ENCODE data around the gene OXCT2.
"Not testable (repeated sequence)": the region's sequence is repeated elsewhere in the genome, so short reads cannot be mapped to it uniquely, and the experiment has no call there.

OXCT2 gene

DNA sequence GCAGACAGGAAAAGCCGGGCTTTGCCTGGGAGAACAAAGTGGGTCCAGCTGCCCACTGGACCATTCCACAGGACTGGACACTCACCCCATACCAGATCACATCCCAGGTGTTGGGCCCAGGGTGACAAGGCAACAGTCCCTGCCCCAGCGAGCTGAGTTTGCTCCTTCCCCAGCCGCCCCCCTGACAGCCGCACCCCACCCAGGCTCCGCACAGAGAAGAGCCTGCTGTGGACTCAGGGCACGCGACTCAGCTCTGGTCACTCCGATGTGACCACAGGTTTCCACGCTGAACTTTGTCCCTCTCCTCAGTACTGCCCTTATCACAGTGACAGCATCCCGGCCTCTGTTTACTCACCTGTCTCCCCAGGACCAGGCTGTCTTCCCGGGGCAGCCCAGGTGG, 16.3 kb upstream of the OXCT2 start:
- DNase-seq (ENCODE audit: low read depth) = no peak

DNA sequence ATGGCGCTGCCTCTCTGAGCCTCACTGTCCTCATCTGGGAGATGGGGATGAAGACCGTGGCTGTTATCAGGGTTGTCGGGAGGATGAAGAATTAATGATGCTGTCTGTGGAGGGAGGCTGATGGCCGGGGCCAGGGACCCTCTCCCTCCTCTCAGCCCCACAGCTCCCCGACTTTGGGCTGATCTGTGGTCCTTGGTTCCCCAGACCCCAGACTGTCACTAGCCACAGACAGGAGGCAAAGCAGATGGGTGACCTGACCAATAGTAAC, 15.9 kb upstream of the OXCT2 start:
- DNase-seq (ENCODE audit: low read depth) = not testable (repeated sequence)

DNA sequence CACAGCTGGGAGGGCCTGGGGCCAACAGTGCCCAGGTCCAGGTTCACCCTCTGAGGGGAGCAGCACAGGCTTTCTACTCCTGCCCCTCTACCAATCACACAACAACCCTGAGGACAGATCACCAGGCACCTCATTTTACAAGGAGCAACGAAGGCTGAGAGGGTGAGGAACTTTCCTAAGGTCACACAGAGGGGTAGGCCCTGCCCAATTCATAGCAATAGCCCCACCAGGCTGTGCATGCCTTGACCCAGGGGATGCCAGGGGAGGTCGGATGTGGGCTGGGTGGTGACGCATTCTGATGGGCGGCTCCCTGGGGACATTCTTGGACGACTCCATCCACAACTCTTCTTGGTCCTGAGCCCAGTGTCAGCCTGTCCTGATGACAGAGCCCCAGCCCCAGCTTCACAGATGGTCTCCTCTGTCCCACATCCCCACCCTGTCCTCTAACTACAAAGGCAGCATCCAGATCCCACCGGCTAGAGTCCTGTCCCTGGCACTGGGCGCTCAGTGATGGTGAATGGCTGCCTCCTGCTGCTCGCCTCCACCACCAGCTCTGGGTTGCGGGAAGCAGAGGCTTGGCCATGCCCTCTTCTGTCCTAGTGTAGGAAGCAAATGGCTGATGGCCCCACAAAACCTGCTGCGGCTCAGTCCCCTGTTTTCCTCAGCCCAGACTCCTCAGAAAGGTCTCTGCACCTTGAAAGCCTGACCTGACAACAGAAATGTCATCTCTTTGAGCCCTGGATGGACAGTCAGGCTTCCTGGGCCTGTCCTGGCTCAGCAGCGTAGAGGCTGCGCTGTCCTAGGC, 15.4 kb upstream of the OXCT2 start:
- DNase-seq (ENCODE audit: low read depth) = not testable (repeated sequence)

DNA sequence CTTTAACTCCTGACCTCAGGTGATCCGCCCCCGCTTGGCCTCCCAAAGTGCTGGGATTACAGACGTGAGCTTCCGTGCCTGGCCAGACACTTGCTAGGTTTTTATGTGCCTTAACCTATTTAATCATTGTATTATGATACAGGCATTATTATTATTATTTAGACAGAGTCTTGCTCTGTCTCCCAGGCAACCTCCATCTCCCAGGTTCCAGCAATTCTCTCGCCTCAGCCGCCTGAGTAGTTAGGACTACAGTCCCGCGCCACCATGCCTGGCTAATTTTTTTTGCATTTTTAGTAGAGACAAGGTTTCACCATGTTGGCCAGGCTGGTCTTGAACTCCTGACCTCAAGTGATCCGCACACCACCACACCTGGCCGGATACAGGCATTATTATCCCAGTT, 11.5 kb upstream of the OXCT2 start:
- not testable (repeated sequence) for DNase-seq (ENCODE audit: low read depth)

DNA sequence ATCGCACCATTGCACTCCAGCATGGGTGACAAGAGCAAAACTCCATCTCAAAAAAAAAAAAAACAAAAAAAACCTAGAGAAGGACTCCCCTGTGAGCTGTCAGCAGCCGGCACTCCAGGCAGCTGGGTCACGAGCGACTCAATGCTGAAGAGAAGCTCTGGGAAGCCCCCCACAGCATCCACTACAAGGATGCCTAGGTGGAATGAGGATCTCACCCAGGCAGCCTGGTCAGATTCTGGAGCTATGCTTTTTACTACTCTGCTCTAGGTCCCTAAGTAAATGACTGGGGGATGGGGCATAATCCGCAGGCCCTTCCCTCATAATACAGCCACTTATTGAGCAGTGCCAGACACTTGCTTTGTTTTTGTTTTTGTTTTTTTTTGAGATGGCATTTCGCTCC, 11.0 kb upstream of the OXCT2 start:
- DNase-seq (ENCODE audit: low read depth) = no peak

DNA sequence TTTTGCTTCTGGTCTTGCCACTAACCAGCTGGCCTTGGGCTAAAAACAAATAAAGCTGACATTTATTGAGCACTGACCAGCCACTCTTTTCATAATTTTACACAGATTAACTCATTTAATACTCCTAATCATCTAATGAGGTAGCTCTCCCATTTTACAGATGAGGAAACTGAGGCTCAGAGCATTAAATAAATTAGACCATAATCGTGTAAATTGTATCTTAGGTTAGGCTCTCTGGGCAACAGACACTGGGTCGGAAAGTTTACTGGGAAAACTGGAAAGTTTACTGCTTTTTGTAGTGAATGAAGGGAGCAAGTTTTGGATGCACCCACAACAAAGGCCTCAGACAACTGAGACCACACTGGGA, 10.2 kb upstream of the OXCT2 start:
- no peak for DNase-seq (ENCODE audit: low read depth)

DNA sequence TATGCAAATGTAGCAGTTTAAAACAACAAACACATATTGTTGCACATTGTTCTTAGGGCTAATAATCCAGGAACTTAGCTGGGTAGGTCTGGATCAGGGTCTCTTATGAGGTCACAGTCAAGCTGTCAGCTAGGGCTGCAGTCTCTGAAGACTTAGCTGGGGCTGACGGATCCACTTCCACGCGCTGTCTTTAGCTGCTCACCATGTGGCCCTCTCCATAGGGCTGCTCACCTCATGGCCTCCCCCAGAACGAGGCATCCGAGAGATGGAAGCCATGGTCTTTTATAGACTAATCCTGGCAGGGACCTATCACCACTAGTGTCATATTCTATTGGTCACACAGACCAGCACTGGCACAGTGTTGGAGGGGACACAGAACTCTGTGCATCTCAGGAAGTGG, 8.7 kb upstream of the OXCT2 start:
- DNase-seq (ENCODE audit: low read depth) = no peak

DNA sequence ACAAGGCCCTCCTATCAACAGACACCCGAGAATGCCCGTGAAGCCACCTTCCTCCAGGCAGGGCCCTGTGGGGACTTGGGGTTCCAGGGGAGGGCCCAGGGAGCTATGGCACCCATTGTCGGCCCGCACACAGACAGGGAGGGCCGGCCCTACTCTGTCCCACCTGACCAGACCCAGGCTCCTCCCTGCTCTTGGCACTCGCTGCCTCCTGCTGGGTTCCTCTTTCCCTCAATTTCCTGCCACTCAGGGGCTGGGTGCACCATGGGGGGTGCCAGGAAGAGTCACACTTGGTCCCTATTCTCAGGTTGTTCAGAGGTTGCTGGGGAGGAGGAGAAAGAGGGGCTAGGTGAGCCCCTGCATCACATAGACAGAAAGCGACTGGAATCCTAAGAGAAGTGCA, 8.0 kb upstream of the OXCT2 start:
- no peak for DNase-seq (ENCODE audit: low read depth)

DNA sequence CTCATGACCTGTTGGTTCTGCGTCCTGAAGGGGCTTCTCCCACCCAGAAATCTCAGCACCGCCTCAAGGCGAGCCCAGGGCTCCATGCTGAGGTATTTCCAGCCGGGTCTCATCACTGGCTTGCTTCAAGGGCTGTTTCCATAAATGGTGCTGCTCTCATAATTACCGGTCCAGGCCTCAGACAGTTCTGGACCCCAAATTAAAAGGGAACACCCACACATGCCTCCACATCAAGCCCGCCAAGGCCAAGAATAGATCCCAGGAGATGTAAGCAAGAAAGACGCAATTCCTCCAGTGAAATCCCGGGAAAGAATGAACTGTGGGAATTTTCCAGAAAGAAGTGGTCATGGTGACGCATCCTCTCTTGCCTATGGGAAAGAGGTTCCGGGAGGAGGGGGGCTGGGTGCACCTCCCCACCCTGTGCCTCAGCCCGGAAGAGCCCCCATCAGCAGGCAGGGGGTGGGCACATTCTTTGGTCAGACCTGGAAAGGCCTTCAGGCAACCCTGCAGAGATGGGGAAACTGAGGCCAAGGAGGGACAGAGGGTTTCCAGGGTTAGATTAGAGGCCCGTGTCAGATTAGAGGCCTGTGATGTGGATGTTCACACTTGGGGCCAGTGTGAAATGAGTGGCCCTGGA, 7.4 kb upstream of the OXCT2 start:
- DNase-seq (ENCODE audit: low read depth) = not testable (repeated sequence)

DNA sequence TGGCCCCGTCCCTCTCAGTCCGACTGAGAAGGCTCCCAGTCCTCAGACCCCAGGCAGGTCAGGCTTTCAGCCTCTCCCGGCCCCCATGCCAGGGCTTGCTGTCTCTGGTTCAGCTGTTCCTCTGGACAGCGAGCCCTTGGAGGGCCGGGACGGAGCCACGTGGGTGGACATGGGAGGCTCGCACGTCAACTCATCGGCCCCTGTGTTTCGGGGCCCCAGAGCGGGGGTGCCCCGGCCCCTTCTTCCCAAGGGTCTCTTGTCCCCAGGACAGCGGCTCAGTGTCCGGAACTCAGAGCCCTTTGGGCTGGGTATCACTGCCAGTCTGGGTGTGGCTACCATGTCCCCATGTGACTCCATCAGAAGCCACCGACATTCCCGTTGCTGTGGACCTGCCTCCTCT, 6.7 kb upstream of the OXCT2 start:
- DNase-seq (ENCODE audit: low read depth) = not testable (repeated sequence)

DNA sequence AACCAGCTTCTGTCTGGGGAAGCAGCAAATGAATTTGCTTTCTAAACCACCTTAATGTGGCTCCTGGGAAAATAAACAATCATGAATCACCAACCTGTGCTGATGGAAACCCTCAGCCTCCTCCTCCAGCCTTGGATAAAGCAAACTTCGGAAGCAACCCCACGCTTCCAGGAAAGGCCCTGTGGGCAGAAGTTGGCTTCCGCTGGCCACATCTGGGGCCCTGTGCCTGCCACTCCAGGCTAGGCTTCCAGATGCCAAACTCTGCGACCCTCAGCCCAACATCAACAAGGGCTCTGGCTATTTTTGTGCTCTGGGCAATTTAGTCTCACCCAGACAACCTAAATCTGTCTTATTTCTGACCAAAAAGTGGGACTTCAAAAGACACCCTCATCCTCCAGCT, 6.2 kb upstream of the OXCT2 start:
- no peak for DNase-seq (ENCODE audit: low read depth)

DNA sequence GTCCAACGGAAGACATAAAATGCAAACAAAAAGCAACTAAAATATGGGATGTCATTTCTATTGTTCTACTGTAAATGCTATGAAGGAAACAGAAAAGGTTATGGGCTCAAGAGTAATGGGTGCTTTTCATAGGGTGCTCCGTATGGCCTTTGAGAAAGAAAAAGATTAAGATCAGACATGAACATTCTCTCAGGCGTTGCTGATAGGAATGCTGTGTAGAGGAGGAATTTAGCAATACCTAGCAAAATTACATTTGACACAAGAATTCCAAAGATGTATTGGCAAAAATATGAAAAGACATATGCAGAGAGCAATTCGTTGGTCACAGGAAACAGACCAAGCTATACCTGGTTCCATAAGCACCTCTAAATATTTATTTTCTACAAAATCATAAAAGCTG, 5.7 kb upstream of the OXCT2 start:
- DNase-seq (ENCODE audit: low read depth) = no peak

DNA sequence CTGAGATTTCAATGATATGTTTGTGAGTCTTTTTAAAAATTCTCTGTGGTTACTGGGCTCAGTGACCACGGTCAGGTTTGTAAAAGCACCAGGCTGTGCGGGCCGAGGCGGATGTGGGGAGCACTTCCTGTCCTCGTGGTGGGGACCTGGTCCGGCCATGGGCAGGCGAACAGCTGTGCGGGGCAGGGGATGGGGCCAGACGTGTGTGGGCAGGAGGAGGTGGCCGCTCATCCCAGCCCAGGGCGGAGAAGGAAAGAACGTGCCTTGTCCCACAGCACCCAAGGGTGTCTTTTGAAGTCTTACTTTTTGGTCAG, 5.2 kb upstream of the OXCT2 start:
- no peak for DNase-seq (ENCODE audit: low read depth)

DNA sequence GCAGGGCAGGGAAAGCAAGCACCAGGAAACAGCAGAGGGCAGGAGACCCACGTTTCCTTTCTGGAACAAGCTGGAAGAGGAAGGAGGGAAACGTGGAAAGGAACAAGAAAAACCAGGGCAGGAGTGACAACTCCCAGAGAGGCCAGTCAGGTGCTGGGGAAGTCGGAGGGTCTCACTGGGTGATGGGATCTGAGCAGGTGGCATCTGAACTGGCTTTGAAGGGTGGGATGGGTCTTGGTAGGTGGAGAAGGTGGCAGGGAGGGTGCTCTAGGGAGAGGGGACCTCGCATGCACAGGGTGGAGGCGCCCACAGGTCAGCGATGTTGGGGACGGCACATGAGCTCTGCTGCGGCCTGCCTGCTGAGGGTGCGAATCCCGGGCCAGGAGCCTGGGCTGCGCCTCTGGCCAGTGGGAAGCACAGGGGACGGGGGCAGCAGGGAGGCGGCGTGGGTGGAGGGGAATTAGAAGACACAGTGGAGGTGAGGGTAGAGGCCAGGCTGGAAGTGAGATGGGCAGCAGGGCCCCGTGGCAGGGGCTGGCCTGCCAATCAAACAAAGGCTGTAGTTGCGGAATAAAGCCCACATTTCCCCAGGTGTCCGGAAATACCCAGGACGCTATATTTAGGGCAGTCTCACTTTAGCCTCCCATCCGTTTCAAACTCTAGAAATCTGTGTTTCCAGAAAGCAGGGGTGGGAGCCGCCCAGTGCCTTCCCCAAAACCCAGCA, 4.7 kb upstream of the OXCT2 start:
- not testable (repeated sequence) for DNase-seq (ENCODE audit: low read depth)

DNA sequence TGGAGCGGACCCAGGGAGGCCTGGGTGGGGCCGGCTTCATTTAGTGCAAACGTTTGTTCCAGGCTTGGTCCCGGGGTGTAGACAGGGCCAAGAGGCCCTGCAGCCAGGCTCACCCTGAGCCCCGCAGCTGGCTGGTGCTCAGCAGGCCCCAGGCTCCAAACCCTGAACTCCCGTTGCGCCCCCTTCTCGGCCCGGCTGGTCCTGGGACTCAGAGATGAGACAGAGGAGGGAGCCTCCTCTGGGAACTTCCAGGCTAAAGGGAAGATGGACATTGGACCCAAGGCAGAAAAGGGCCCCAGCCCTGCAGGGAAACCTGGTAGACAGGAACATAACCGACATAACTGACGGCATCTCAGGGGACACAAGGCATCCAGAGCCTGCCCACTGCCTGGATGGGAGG, 4.0 kb upstream of the OXCT2 start:
- DNase-seq (ENCODE audit: low read depth) = not testable (repeated sequence)

DNA sequence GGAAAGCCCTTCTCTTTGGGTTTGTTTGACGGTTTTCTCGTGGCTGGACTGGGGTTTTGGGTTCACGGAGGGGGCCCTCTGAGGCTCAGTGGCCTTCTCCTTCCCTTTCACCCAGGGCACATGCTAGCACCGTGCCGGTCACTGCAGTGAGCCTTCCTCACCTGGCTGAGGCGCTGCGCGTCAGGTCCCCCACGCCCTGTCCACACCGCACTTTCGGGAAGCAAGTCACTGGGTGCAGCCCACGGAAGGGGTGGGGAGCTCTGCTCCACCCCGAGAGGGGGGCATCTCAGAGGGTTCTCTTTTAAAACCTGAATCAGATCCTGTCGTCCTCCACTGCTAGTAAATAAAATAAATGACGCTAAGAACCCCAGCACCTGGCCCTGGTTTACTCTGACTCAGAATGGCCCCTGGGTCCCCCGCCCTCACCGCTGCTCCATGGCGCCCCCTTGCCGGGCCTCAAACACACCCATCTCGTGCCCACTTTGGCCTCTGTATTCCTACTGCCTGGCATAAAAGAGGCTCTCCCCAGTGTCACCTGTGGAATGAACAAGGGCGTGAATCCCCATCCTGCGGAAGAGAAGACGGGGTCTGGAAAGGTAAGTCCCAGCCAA, 2.3 kb upstream of the OXCT2 start:
- not testable (repeated sequence) for DNase-seq (ENCODE audit: low read depth)

DNA sequence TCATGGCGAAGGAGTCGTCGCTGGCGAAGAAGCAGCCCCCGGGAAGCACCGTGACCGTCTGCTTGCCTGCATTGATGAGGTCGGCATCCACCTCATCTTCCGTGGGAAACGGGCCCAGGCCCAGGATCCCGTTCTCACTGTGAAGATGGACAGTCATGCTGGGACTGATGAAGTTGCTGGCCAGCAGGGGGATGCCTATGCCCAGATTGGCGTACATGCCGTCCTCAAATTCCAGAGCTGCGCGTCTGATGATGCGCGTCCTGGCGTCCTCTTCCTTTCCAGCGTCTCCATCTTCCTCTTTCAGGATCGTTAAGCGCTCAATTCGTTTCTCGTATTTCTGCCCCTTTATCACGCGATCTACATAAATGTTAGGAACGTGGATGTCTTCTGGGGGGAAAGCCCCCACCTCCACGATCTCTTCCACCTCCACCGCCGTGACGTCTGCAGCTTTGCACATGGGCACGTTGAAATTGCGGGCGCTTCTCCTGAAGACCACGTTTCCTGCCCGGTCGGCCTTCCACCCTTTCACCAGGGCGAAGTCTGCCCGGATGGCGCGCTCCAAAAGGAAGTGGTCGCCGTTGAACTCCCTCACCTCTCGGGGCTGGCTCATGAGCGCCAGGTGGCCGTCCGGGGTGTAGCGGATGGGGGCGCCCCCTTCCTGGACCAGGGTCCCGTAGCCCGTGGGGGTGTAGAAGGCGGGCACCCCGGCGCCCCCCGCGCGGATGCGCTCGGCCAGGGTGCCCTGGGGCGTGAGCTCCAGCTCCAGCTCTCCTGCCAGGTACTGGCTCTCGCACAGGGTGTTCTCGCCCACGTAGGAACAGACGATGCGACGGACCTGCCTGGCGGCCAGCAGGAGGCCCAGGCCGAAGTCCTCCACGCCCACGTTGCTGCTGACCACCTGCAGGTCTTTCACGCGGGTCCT, 787 bp downstream of the OXCT2 start:
- DNase-seq (ENCODE audit: low read depth) = peak; percentile 30

DNA sequence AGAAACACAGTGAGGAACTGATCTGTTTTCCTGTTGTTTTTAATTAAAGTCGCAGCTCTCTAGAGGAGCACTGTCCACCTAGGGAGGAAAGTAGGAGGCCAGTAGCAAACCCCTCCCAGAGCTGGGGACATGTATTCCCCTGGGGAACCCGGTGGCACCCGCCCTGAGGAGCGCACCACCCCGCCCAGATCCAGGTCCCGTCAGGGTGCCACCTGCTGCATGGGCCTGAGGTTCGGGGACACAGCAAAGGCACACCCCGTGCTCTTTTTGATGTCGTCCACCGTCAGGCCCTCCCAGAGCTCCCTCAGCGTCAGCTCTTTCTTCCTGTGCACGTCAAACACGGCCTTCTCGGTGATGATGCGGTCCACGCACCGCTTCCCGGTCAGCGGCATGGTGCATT, 1.6 kb downstream of the OXCT2 start:
- not testable (repeated sequence) for DNase-seq (ENCODE audit: low read depth)

DNA sequence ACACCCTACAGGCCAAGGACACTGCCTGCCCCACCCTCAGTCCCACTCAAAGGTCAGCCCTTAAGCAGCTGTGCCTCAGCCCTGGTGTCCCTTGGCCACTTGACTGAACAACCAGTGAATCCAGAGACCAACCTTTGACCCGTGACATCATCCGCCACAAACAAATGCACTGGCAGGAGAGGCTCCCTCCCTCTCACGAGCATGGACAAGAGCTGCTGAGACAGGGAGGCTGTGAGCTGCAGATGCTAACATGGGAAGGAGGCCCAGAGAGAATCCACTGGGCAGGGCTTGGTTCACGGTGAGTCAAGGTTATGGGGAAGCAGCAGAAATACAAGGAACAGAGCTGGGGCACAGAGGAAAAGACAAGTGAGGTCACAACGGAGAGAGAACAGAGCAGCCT, 4.7 kb downstream of the OXCT2 start:
- DNase-seq (ENCODE audit: low read depth) = not testable (repeated sequence)

DNA sequence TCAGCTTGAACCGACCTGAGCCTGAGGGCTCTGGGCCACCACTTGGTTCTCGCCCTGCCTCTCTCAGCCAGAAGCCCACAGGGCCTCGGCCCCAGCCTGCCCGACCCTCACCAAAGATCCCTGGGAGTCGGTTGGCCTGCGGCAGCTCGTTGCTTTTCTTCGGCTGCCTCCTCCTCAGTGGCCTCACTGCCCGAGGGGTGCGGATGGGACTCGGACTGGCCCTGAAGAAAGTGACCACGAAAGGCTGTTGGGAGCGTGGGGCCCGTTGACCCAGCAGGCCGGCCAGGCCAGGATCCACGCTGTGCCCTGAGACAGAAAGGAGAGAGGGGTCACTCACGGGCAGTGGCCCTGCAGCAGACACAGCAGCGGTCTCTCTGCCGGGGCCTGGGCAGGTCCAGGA, 6.6 kb downstream of the OXCT2 start:
- not testable (repeated sequence) for DNase-seq (ENCODE audit: low read depth)

DNA sequence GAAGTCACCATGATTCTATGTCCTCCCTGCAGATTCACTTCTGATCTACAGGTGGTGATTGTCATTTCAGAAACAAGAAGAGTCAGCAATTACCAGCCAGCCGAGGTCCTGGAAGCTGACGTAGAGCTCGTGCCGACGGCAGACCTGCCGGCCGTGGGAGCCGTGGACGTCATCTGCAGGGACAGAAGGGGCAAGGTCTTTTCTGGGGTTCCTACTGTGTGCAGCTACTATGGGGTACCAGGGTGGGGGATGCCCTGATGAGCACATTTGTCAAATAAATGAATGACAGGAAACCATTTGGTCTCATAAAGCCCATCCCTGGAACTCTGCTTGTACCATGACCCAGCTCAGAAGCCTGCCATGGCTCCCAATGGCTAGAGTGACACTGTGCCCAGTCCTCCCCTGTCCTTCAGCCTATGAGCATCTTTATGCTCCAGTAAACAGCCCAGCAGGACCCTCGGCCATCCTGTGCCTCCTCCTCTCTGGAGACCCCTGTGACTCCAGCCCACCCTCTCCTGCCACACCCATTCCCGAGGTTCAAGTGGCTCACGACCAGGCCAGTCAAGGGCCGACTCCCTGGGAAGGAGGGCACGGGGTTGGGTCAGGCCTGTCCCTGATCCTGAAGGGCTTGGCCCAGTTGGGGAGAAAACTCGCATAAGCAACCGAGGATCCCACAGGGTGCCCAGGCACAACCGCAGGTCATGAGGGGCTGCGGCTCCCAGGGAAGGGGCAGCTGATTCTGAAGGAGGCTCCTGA, 7.4 kb downstream of the OXCT2 start:
- not testable (repeated sequence) for DNase-seq (ENCODE audit: low read depth)
